GM12878 (cell line): Measurements from ENCODE around the gene TM4SF4. TPM values are rescaled to one million over a fixed set of nuclear protein-coding genes. Genes with fewer than 3 reads are reported as not detected.

Experiments
- ATAC-seq: fragments of 200-7000 bp; cut with Tn5 transposase; 3 replicates; pipeline ENCODE4 v1.9.1; 2020; ENCODE audit warnings: mild to moderate bottlenecking, moderate library complexity
- BruUV-seq: library from RNA; stranded (reverse); fragments of 400-500 nt; replicated peaks from 2 replicates; lab custom pipeline; 2021; lab: Mats Ljungman, UMichigan
- CTCF ChIA-PET: fragments of 300-600 bp; sonication (Branson Sonifier 250); formaldehyde crosslinking; extraction: SDS; loops from one replicate; lab custom pipeline; 2021; ENCODE audit warnings: inconsistent platforms; lab: Yijun Ruan, JAX
- POLR2A ChIA-PET: fragments of 350-600 bp; formaldehyde crosslinking; extraction: SDS; loops from one replicate; lab custom pipeline; 2021; ENCODE audit warnings: inconsistent platforms; lab: Charles Lee
- RAD21 ChIA-PET: fragments of 300-600 bp; sonication (Branson Sonifier 250); formaldehyde crosslinking; loops from one replicate; lab custom pipeline; 2023; ENCODE audit warnings: antibody characterized with exemption; ENCODE audit not compliant: unreplicated experiment; lab: Charles Lee
- SMC1A ChIA-PET: fragments of 300-600 bp; sonication (Branson Sonifier 250); formaldehyde crosslinking; loops from one replicate; lab custom pipeline; 2023; ENCODE audit not compliant: unreplicated experiment, uncharacterized antibody; lab: Charles Lee
- DNase-seq: peaks from one replicate; pipeline ENCODE4 v3.0.0-alpha.2; 2011; ENCODE audit warnings: low read depth, low spot score
- FAIRE-seq: peaks from 3 replicates; lab custom pipeline; 2011; peaks lifted over from hg19 to GRCh38; lab: Jason Lieb, UNC
- H2AFZ ChIP-seq: 2 replicates; pipeline ENCODE4 v1.6.0; 2011; ENCODE audit warnings: low read depth, low read length, control low read depth; ENCODE audit not compliant: control insufficient read depth
- H3K27ac ChIP-seq: 2 replicates; pipeline ENCODE4 v1.5.1; 2011; ENCODE audit warnings: control low read depth; ENCODE audit not compliant: control insufficient read depth, insufficient read depth
- H3K27me3 ChIP-seq, 2 experiments: replicated peaks in 1 of 2; 2 replicates each; pipeline versions ENCODE4 v1.6.0 to v1.6.1; 2011; ENCODE audit warnings: low read length in 1 of 2; ENCODE audit not compliant: control insufficient read depth in 2 of 2, insufficient read depth in 2 of 2
- H3K36me3 ChIP-seq, 2 experiments: 2 replicates each; pipeline ENCODE4 v1.5.1; 2011; ENCODE audit warnings: low read length in 1 of 2; ENCODE audit not compliant: control insufficient read depth in 2 of 2, insufficient read depth in 2 of 2
- H3K4me1 ChIP-seq: 2 replicates; pipeline ENCODE4 v1.6.1; 2011; ENCODE audit warnings: mild to moderate bottlenecking, low read length, moderate library complexity, mixed read lengths; ENCODE audit not compliant: control insufficient read depth, insufficient read depth
- H3K4me2 ChIP-seq: 2 replicates; pipeline ENCODE4 v1.6.0; 2011; ENCODE audit warnings: control low read depth; ENCODE audit not compliant: control insufficient read depth, insufficient read depth
- H3K4me3 ChIP-seq: fragments of 200-600 bp; sonication (generic); 2 replicates; pipeline ENCODE4 v1.5.1; 2016
- H3K79me2 ChIP-seq: 2 replicates; pipeline ENCODE4 v1.6.0; 2011; ENCODE audit warnings: low read length; ENCODE audit not compliant: control insufficient read depth, insufficient read depth
- H3K9ac ChIP-seq: 2 replicates; pipeline ENCODE4 v1.8.0; 2011; ENCODE audit warnings: low read length, control low read depth, mixed read lengths; ENCODE audit not compliant: control insufficient read depth, insufficient read depth
- H3K9me3 ChIP-seq: replicated peaks from 3 replicates; pipeline ENCODE4 v1.5.1; 2011; ENCODE audit warnings: mild to moderate bottlenecking, low read length; ENCODE audit not compliant: control insufficient read depth, insufficient read depth
- H4K20me1 ChIP-seq: 2 replicates; pipeline ENCODE4 v1.6.0; 2011; ENCODE audit not compliant: control insufficient read depth, insufficient read depth
- BCLAF1 ChIP-seq: fragments of 450-650 bp; IDR thresholded peaks from 2 replicates; pipeline ENCODE4 v1.6.1; 2017; ENCODE audit warnings: antibody characterized with exemption, mild to moderate bottlenecking, moderate library complexity
- CHD2 ChIP-seq: IDR thresholded peaks from 2 replicates; pipeline ENCODE4 v1.6.1; 2011; ENCODE audit warnings: low read depth, low read length, improper control_type of control experiment, borderline replicate concordance
- MTA3 ChIP-seq: IDR thresholded peaks from 2 replicates; pipeline ENCODE4 v1.6.1; 2012; ENCODE audit warnings: low read length, inconsistent platforms, borderline replicate concordance
- SMC3 ChIP-seq: IDR thresholded peaks from 2 replicates; pipeline ENCODE4 v1.6.1; 2011; ENCODE audit warnings: low read length, improper control_type of control experiment, borderline replicate concordance
- SUZ12 ChIP-seq: fragments of 200-600 bp; sonication (generic); IDR thresholded peaks from one replicate; pipeline ENCODE4 v1.6.1; 2018; ENCODE audit warnings: antibody characterized with exemption, mild to moderate bottlenecking; ENCODE audit not compliant: unreplicated experiment
- TCF12 ChIP-seq: IDR thresholded peaks from 2 replicates; pipeline ENCODE4 v1.6.1; 2011; ENCODE audit warnings: low read depth, mild to moderate bottlenecking, low read length
- TCF3 ChIP-seq: IDR thresholded peaks from 2 replicates; pipeline ENCODE4 v1.6.1; 2012; ENCODE audit warnings: low read depth, mild to moderate bottlenecking, low read length, borderline replicate concordance; ENCODE audit not compliant: insufficient read depth
- YY1 ChIP-seq: IDR thresholded peaks from 2 replicates; pipeline ENCODE4 v1.6.1; 2011; ENCODE audit warnings: low read depth, mild to moderate bottlenecking, low read length
- ZNF384 ChIP-seq: IDR thresholded peaks from 2 replicates; pipeline ENCODE4 v1.6.1; 2012; ENCODE audit warnings: low read depth, mild to moderate bottlenecking, low read length, improper control_type of control experiment, borderline replicate concordance
- WGBS: methylation state at CpG from one replicate; pipeline ENCODE4 v1.1.6; 2016; ENCODE audit warnings: low lambda C conversion rate; ENCODE audit not compliant: insufficient replicate concordance, insufficient coverage; ENCODE audit errors: missing lambda C conversion rate; 5-methylcytosine and 5-hydroxymethylcytosine counted together
- in situ Hi-C: fragments of 300-500 bp; cut with MboI; formaldehyde crosslinking; loops from 9 replicates; pipeline ENCODE4 v1.14.3; 2018; ENCODE audit warnings: mixed read lengths
- intact Hi-C: fragments of 100-400 bp; cut with micrococcal nuclease; formaldehyde crosslinking; loops from one replicate; pipeline ENCODE4 v1.14.2; 2022; ENCODE audit not compliant: unreplicated experiment
- polyA plus RNA-seq, 11 experiments: library from polyadenylated mRNA; depleted of rRNA in 4 of 11; unstranded in 6 of 11; stranded (reverse) in 5 of 11; fragments of >200 nt; fragmentation: Nextera tagmentation in 4 of 11; fragmentation: Illumina TruSeq in 1 of 11; extraction: Ambion mirVana in 4 of 11; extraction: Trizol in 1 of 11; gene quantifications; 1 replicate in 1 of 11; 2 replicates in 10 of 11; pipeline versions ENCODE4 v1.2.1 to v1.2.3, GENCODE V29; 2011 to 2016; ENCODE audit warnings: inconsistent platforms in 2 of 11, missing spikeins in 2 of 11, low read depth in 1 of 11
- total RNA-seq, 4 experiments: library from RNA; depleted of rRNA in 3 of 4; stranded (reverse); fragments of >200 nt in 3 of 4; fragmentation: Illumina TruSeq in 1 of 4; extraction: Trizol in 1 of 4; gene quantifications; 2 replicates each; pipeline versions ENCODE4 v1.2.1 to v1.2.3, GENCODE V29; 2013 to 2021
- TF ChIP-seq, protein P1 (sequence below): fragments of 450-650 bp; IDR thresholded peaks from 2 replicates; pipeline ENCODE4 v1.6.1; 2016; ENCODE audit warnings: mild to moderate bottlenecking, moderate library complexity, borderline replicate concordance

The TM4SF4 gene
- total and polyA plus RNA-seq, 10 of the 15 experiments (the other 5 are each of a cell fraction or from before 2014, with no cell fraction given), result 0.06 to 1.3 TPM; not detected in 8

DNA sequence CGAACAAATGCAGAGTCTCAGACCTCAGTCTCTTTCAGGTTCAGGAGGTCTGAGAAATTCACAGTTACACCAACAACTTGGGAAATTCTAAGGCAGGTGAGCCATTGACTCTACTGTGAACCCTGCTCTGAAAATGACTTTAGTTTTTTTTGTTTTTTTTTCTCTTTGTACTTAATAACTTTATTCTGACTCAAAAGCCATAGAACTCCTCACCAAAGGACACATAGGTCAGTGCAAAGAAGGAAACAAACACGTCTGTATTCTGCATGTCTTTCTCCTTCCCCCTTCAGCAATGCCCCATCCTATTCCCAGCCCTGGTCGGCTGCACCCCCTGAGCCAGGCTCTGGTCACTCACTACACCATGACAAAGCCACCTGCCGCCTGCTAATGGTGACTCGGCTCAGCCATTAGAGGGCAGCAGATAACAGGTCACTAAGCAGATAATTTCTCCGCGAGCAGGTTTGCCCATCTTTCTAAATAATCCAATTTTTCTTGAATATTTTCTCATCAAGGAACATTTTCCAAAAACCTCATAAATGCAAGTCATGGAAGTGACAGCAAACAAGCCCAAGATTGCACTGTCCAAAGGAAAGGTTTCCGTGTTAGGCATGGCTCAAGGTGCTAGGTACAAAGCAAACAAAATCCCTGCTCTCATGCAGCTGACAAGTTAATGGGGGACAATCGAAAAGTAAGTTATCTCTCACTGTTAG lies 37.7 kb downstream of the TM4SF4 start (continued):
- TF ChIP-seq, protein P1, sequence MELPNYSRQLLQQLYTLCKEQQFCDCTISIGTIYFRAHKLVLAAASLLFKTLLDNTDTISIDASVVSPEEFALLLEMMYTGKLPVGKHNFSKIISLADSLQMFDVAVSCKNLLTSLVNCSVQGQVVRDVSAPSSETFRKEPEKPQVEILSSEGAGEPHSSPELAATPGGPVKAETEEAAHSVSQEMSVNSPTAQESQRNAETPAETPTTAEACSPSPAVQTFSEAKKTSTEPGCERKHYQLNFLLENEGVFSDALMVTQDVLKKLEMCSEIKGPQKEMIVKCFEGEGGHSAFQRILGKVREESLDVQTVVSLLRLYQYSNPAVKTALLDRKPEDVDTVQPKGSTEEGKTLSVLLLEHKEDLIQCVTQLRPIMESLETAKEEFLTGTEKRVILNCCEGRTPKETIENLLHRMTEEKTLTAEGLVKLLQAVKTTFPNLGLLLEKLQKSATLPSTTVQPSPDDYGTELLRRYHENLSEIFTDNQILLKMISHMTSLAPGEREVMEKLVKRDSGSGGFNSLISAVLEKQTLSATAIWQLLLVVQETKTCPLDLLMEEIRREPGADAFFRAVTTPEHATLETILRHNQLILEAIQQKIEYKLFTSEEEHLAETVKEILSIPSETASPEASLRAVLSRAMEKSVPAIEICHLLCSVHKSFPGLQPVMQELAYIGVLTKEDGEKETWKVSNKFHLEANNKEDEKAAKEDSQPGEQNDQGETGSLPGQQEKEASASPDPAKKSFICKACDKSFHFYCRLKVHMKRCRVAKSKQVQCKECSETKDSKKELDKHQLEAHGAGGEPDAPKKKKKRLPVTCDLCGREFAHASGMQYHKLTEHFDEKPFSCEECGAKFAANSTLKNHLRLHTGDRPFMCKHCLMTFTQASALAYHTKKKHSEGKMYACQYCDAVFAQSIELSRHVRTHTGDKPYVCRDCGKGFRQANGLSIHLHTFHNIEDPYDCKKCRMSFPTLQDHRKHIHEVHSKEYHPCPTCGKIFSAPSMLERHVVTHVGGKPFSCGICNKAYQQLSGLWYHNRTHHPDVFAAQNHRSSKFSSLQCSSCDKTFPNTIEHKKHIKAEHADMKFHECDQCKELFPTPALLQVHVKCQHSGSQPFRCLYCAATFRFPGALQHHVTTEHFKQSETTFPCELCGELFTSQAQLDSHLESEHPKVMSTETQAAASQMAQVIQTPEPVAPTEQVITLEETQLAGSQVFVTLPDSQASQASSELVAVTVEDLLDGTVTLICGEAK, result peak; percentile 84
- TF ChIP-seq YY1 (peak; percentile 68; the same call in 1 of the 2 replicates), CHD2 (0 out of 2 replicates have a peak, but pooled peaks have one; percentile 25), TCF3 (peak; percentile 66; the same call in 1 of the 2 replicates), ZNF384 (peak; percentile 47; the same call in 1 of the 2 replicates), MTA3 (no peak), TCF12 (peak; percentile 86)

GRCh38 chr3:149514471-149514870 lies 40.0 kb downstream of the TM4SF4 start:
- Histone ChIP-seq H3K9ac (no peak overlapping the region), H3K27me3 (no peaks in the 10 kb centered on the region), H3K4me1 (no peaks in the 10 kb centered on the region), H3K79me2 (no peaks in the 10 kb centered on the region), H3K27ac (no peak overlapping the region), H2AFZ (no peak overlapping the region), H4K20me1 (no peaks in the 10 kb centered on the region), H3K4me2 (no peak overlapping the region), H3K4me3 (no peak overlapping the region), H3K36me3 (no peaks in the 10 kb centered on the region), H3K9me3 (no peaks in the 10 kb centered on the region)
- ChIA-PET CTCF (interaction anchor here (0.6 to 11.4 kb wide), 12 partner anchors 9 to 709 kb away, joined by 3 to 222 read pairs (median 12); partner anchors contain the start of gene COMMD2), POLR2A (no interaction called here), SMC1A (interaction anchor here (0.9 to 7.2 kb wide), 18 partner anchors 13 to 293 kb away, joined by 3 to 86 read pairs (median 4); partner anchors contain the start of gene WWTR1), RAD21 (interaction anchor here (0.7 to 3.8 kb wide), 10 partner anchors 9 to 296 kb away, joined by 3 to 37 read pairs (median 4); partner anchors contain the start of gene COMMD2)
- in situ Hi-C loops, result loop anchor here (25.0 kb wide), 1 partner anchor 673 kb away; no protein-coding TSS in a partner anchor
- DNase-seq, result no peak
- BruUV-seq, result no TSS peak
- 88% methylated on average over 2 of the region's 2 CpGs for WGBS
- no peak for FAIRE-seq
- intact Hi-C loops, result no loop called here
- no peak for ATAC-seq
- TF ChIP-seq SUZ12, result no peak
- TF ChIP-seq BCLAF1, result no peak
- TF ChIP-seq SMC3, result no peak
